Measurements from ENCODE around the gene UNC5B.

GRCh38 chr10:71316786-71317160 is 104.4 kb downstream of the UNC5B start:
- no peak for TF ChIP-seq EZH2 (IDR thresholded peaks at IDR 0.05)
- no peak for TF ChIP-seq POLR2AphosphoS5 (IDR thresholded peaks at IDR 0.05; ENCODE audit: borderline replicate concordance, low read depth, low read length)
- no peak for TF ChIP-seq FOXP2 (optimal IDR thresholded peaks at IDR 0.05; ENCODE audit: control extremely low read depth, extremely low read length, insufficient read depth)
